GM19452 (cell line): Measurements from ENCODE around the gene ZNF319.
"Not testable (repeated sequence)": the region's sequence is repeated elsewhere in the genome, so short reads cannot be mapped to it uniquely, and the experiment has no call there.

Experiments used
- ATAC-seq: cut with Tn5 transposase; IDR thresholded peaks from one replicate; pipeline ENCODE4 v1.9.1; 2021; ENCODE audit not compliant: unreplicated experiment

The ZNF319 gene

DNA sequence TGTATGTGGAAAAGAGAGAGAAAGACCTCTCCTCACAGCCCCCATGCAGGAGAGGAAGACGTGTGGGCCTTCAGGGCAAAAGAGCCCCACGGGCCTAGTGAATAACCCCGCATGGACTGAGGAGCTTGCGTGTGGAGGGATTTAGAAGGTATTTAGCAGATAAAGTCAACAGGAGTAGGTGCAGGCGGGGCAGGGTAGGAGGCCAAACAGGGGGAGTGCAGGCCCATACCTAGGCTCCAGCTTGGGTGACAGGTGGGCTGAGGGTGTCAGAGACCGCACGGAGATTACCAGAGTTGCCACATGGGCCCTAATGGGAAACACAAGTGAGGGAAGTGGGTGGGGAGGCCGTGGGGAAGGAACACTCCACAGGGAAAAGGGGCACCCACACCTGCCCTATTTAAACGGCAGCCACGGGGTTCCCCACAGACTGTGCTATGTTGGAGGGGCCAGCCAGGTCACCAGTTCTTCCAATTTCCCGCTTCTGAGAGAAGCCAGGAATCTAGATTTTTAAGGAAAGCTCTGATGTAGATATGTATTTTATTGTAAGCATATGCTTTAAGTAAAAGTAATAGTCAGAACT lies 21.4 kb downstream of the ZNF319 start:
- no peak for ATAC-seq

GRCh38 chr16:57978070-57978465 lies 22.4 kb downstream of the ZNF319 start:
- ATAC-seq, result not testable (repeated sequence)

DNA sequence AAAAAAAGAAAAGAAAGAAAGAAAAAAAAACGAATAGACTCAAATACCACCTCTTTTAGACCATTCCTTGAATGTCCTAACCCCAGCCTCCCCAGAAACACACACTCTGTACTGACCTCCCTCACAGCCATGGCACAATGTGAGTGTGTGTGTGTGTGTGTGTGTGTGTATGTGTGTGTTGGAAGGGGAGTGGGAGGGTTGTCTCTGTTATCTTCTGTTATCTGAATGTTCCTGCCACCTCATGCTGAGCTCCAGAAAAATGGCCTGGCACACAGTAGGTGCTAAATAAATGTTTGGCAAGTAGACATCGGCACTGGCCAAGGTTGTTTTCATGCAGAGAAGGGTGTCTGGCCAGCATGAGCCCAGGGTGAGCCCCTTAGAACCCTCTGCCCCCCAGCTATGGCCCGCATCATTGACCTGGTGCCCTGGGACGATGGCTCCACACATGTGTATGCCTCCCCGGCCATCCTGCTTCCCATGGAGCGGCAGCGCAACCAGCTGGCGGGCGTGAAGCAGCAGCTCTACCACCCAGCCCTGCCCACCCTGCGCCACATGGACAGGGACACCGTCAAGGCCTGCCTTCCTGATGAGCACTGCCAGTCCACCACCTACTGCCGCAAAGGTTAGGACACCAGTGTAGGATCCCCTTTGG lies 22.9 kb downstream of the ZNF319 start:
- no peak for ATAC-seq

DNA sequence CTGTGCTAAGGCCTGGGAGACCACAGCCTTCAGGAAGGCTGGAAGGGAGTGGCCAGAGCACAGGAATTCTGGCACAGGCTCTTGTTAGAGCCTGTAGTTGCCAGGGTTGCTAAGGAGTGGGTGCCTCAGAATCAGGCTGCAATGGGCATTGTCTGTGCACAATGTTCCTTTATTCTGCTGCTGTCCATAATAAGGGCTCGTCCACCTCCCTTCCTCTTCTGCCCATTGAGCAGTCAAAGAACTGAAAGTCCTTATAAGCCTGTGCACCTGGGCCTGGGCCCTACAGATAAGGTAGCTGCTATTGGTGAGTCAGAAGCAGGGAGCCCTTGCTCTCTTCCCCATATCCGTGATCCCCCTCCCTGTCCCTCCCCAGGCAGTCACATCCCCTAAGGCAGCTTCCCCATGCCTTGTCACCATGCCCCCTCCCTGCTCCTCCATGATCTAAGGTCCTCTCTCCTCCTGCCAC lies 24.1 kb downstream of the ZNF319 start:
- no peak for ATAC-seq

DNA sequence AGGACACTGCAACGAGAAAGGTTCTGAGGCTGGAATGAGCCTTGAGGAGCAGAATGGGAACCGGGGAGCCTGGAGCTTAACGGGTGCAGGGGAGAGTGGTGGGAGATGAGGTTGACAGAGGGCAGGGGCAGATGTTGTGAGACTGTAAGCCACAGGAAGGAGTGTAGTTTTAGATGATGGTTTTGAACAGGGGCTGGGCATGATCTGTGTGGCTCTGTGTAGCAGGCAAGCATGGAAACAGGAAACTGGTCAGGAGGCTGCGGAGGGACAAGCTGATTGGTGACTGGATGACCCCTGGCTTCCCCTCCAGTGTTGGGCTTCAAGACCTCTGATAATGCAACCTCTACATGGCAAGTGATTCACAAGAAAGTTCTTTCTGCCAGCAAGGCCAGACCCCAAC lies 28.2 kb downstream of the ZNF319 start:
- ATAC-seq, result no peak

DNA sequence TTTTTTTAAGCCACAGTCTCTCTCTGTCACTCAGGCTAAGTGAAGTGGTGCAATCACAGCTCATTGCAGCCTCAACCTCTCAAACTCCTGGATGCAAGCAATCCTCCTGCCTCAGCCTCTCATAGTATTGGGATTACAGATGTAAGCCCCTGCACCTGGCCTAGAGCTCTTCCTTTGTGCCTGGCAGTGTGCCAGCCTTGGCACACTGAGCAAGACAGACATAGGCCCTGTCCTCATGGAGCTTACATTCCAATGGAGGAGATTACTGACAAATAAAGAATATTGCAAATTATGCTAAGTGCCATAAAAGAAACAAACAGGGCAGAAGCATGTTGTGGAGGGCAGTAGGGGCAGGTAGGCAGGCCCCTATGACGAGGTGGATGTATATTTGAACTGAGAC lies 28.6 kb downstream of the ZNF319 start:
- ATAC-seq, result no peak

DNA sequence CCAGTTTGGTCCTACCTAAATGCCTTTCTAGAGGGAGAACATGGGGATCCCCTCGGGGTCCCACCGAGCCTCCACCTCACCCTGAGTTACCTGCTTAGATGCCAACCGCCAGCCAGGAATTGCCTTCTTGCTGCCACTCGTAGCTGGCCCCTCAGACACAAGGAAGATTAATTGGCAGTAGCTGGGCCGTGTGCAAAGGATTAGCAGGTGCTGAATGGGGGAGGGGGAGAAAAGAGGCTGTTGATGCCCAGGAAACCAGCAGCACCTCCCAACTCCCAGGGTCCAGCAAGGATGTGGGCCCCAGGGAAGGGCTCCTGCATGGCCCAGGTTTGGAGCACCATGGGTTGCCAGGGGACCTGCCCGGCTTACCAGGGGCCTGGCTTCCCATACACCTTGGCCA lies 29.5 kb downstream of the ZNF319 start, which contains the start of gene CNGB1:
Gene CNGB1, minus strand, starts transcription at position 159 of the 400 bp plus-strand sequence. CDS start 3,842 bp downstream, outside the sequence.
- ATAC-seq, result no peak

- ATAC-seq, result no peak
Measured at GRCh38 chr16:57970319-57970718, 30.2 kb downstream of the ZNF319 start.

DNA sequence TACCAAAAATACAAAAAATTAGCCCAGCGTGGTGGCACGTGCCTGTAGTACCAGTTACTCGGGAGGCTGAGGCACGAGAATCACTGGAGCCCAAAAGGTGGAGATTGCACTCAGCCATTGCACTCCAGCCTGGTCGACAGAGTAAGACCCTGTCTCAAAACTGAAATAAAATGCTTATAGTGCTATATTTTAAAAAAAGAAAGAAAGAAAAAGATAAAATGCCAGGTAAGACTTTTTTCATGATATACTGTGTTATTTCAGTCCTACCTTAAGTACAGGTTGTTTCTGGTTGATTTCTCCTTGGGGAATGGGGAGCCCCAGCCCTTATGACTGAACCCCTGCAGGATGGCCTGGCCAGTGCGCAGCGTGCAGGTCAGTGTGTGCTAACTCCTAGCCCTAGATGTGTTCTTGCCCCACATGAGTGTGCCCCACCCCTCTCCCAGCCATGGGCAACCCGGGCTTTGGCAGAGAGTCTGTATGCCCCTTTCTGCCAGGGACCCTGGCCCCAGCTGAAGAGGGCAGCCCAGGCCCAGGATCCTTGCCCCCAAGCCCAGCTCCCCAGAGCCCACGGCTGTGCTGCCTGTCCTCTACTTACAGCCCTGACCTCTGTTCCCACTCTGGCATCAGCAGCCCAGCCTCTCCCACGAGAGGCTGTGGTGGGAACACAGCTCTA lies 30.9 kb downstream of the ZNF319 start:
- ATAC-seq, result no peak

- no peak for ATAC-seq
Measured at GRCh38 chr16:57967916-57968315, 32.6 kb downstream of the ZNF319 start.

DNA sequence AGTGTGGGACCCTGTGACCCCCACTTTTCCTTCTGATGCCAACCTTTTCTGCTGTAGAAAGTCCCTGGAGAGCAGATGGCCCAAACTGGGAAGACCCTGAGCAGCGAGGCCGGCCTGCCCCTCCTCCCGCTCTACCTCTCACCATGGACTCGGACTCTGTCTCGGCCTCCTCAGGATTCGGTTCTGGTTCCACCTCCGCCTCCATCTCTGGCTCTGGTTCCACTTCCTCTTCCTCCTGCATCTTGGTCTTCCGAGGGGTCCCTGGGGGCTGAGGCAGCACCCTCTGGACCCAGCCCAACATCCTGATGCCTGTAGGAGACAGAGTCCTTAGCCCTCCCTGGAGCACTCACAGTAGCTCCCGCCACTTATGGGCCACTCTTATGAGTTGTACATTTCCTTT lies 33.5 kb downstream of the ZNF319 start:
- no peak for ATAC-seq

GRCh38 chr16:57966204-57966771 lies 34.2 kb downstream of the ZNF319 start:
- ATAC-seq, result no peak

DNA sequence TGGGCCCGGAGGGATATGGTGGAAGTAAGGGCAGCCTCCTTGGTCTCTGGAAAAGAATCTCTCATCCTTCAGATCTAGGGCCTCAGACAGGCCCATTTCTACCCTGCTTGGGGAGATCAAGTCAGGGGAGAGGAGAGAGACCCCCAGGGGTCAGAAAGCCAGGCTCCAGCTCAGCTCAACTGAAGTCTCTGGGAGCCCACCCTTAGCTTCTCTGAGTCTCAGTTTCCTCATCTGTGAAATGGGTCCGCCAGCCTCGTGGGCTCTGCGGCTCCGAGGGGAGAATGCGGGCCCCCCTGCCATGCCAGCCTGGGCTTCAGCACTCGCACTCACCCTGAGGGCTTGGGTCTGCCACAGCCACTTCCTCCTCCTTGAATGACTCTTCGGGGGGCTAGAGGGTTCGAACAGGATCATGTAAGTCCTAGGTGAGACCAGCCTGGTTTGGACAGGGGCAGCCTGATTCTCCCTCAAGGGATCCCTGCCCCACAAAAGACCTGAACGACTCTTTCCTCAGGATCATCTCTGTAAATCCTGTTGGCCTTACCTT lies 36.2 kb downstream of the ZNF319 start:
- no peak for ATAC-seq

DNA sequence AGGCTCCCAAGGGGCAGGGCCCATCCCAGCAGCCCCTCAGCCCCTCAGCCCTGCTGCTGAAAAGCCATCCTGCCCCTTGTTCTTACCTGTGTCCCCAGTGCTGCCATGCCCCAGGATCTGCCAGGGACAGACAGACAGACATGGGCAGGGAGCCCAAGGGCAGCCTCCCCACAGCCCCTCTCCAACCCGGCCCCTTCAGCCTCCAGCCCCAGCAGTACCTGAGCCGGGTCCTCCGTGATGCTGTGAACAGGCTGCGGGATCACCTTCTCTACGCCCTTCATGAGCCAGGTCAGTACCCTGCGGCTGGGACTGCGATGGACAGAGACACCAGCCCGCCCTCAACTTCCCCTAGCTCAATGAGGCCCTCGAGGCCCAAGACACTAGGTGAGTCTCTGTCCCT lies 37.7 kb downstream of the ZNF319 start:
- no peak for ATAC-seq

- ATAC-seq, result no peak
Measured at GRCh38 chr16:57962046-57962445, 38.4 kb downstream of the ZNF319 start.

- no peak for ATAC-seq
Measured at GRCh38 chr16:57961538-57961937, 38.9 kb downstream of the ZNF319 start.

DNA sequence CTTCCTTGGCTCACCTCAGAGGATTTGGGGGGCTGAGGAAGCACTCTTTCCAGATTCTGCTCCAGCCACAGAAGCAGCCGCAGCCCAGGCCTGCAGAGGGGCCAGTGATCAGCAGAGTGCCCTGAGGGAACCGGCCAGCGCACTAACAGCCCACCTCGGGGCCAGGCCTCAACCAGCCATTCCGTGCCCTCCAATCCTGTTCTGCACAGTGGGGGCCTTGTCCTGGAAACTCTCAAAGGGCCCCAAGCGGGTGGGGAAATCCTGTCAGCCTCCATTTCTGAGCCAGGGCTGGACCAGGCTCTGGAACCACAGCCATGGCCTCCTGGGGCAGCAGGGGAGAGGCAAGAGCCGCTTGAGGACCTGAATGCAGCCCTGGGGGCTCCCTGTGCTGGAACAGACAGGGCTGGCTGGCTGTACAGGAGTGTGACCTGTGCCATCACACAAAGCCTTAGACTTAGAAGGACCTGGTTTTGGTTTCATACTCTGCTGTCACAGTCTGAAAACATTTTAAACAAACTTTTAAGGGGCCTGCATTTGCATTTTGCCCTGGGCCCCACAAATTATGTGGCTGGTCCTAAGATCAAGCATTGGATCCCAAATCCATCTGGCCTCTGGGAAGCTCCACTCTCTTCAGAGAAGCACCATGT lies 39.5 kb downstream of the ZNF319 start:
- no peak for ATAC-seq

- no peak for ATAC-seq
Measured at GRCh38 chr16:57960310-57960709, 40.2 kb downstream of the ZNF319 start.

DNA sequence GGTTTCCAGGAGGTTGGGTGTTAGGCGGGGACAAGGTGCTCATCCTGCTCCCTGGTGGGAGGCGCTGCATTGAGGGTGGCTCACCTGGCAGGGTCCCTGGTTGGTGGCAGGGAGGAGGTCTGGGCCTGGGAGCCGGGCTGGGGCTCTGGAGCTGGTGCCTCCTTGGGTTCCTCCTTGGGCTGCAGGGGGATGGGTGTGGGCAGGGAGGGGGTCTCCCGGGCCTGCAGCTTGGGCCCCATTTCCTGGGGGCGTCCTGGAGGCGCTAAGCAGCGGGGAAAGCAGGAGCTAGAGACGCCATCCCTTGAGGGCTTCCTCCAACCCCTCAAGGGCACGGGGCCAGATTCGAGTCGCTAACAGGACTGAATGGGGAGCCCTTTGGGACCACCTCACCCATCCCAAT lies 40.7 kb downstream of the ZNF319 start:
- no peak for ATAC-seq

DNA sequence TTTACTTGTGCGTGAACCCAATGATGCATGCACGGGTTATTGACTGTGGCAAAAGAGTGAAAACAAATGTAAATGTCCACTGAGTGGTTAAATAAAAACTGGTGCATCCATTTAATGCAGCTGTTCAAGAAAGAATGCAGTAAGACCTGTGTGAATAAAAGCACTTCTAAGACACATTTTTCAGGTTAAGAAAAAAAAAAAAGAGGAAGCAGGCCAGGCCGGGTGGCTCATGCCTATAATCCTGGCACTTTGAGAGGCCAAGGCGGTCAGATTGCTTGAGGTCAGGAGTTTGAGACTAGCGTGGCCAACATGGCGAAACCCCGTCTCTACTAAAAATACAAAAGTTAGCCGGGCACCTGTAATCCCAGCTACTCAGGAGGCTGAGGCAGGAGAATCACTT lies 41.4 kb downstream of the ZNF319 start:
- ATAC-seq, result no peak

DNA sequence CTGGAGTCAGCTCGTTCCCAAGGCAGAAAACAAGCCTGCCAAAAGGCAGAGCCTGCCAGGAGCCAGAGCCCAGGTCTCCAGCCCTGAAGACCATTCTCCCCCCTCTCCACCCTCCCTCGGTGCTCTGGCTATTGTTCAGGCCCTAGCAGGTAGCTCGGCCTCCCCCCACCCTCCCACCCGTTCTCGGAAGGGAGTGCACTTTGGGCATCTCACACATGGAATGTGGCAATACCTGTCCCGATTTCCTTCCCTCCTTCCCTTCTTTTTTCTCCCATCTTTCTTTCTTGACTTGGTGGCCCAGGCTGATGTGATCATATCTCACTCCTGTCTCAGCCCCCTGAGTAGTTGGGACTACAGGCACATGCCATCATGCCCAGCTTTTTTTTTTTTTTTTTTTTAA lies 41.9 kb downstream of the ZNF319 start:
- ATAC-seq, result no peak
